Measurements from ENCODE around the gene CORO7. TPM values are rescaled to one million over a fixed set of nuclear protein-coding genes. Genes with fewer than 3 reads are reported as not detected.

Gene CORO7
- total RNA-seq, 1 donor from 2014 or later: 9.6 TPM

DNA sequence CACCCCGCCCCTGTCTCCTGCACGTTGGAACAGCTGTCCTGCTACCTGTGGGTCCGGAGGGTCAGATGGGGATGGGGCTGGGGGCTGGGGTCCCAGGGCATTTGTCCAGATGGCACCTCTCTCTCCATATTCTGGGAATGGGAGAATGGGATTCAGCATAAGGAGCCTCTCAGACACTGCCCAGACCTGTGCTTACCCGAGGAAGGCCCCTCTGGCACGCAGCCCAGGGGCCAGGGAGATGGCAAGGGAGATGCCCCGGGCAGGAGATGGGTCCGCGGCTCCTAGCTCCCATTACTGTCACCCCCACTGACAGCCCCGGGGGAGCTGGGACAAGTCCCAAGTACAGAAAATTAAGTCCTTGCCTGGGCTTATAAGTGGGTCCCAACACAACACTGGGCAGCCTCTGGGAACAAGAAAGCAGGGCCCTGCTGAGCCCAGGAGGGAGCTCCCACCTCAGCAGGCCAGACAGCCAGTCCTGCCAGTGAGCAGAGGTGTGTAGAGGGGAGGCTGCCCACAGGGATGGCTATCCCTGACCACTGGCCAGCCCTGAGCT lies 43.0 kb downstream of the CORO7 start:
- DNase-seq (ENCODE audit: low spot score) (no peak), ATAC-seq (no peak)

GRCh38 chr16:4372578-4373355 lies 43.6 kb downstream of the CORO7 start:
- ATAC-seq (peak; percentile 60), DNase-seq (ENCODE audit: low spot score) (peak; percentile 94)

GRCh38 chr16:4372001-4372577 lies 44.3 kb downstream of the CORO7 start:
- DNase-seq (ENCODE audit: low spot score): no peak
- ATAC-seq: peak; percentile 2

GRCh38 chr16:4371357-4372000 lies 44.9 kb downstream of the CORO7 start, which contains the start of gene VASN:
TSS of gene VASN (plus strand) at chr16:4371848. CDS start at chr16:4380878, 9,030 bp downstream.
- DNase-seq (ENCODE audit: low spot score) (peak; percentile 92), ATAC-seq (peak; percentile 61)

- ATAC-seq (no peak), DNase-seq (ENCODE audit: low spot score) (no peak)
Measured at GRCh38 chr16:4370570-4371356, 45.6 kb downstream of the CORO7 start.

DNA sequence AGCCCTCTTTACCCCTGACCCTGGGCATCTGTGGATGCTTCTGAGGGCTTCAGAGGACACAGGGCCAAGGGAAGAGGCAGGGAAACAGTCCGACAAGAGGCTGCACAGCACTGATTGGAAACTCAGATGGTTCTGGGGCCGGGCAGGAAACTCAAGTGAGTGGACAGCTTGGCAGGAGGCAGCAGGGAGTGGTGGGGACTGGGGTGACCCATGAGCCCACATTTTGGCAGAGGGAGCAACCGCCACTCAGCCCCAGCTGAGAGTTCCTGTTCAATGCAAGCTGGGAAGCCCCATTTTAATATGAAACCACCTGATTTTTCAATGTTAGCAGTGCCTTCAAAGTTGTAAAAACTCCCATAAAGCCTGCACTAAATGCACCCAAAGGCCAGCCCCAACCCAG lies 46.2 kb downstream of the CORO7 start:
- DNase-seq (ENCODE audit: low spot score): no peak
- ATAC-seq: no peak

- peak; percentile 12 for ATAC-seq
Measured at GRCh38 chr16:4369007-4369733, 47.2 kb downstream of the CORO7 start.

GRCh38 chr16:4367393-4367856 lies 49.0 kb downstream of the CORO7 start:
- DNase-seq (ENCODE audit: low spot score) (no peak), ATAC-seq (no peak)

More at GRCh38 chr16:4369007-4369733, 47.2 kb downstream of the CORO7 start:
- peak; percentile 79 for DNase-seq (ENCODE audit: low spot score)

GRCh38 chr16:4366016-4366415 lies 50.4 kb downstream of the CORO7 start:
- DNase-seq (ENCODE audit: low spot score) (no peak), ATAC-seq (no peak)

- no peak for DNase-seq (ENCODE audit: low spot score)
- no peak for ATAC-seq
Measured at GRCh38 chr16:4365615-4366014, 50.8 kb downstream of the CORO7 start.

DNA sequence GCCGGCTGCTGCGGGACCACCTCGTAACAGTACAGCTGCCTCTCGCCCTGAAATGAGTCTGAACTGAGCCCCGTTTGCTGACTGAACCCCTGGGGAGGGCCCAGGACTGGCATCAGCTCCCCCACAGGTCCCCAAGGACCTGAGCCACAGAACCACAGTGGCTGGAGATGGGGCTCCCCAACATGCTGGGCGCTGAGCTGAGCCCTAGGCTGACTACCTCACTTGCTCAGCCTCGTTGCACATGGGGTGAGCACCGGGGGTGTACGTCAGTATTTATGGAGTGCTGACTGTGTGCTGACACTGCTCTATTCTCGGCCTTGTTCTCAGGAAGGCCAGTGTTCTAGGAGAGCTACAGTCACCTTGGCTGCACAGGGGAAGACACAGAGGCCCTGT lies 51.4 kb downstream of the CORO7 start:
- no peak for ATAC-seq

DNA sequence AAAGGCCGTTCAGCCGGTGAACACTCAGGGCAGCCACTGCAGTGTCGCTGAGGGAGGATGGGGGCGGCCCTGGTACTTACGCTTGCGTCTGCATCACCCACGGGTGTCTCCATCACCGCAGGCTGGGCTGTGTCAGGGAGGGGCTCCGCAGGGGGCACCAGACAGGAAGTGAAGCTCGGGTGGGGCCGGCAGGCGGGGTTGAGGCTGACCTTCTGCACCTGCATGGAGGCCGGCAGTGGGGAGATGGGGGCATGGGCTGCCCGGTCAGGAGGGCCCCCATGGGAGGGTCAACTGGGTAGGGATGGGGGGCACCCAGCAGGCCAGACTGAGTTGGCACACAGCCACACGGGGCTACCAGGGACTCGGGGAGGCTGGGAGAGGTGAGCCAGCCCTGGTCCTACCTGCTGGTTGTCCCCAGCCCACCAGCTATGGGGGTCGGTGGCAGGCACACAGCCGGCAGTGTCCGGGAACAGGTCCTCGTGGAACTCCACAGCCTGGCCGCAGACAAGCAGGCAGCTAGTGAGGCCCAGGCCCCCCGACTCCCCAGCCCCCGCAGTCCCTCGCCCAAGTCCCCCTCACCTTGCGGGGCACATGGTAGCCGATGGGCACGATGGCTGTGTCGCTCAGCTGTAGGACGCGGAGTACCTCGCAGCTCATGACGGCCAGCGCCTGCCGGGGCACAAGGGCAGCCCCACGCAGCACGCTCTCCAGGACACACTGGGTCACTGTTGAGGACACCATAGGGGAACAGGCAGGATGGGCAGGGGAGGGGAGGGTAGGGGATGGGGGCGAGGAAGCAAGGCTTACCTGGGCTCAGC lies 52.0 kb downstream of the CORO7 start:
- no peak for DNase-seq (ENCODE audit: low spot score)
- ATAC-seq: no peak

More for the DNA sequence above, 51.4 kb downstream of the CORO7 start:
- no peak for DNase-seq (ENCODE audit: low spot score)

DNA sequence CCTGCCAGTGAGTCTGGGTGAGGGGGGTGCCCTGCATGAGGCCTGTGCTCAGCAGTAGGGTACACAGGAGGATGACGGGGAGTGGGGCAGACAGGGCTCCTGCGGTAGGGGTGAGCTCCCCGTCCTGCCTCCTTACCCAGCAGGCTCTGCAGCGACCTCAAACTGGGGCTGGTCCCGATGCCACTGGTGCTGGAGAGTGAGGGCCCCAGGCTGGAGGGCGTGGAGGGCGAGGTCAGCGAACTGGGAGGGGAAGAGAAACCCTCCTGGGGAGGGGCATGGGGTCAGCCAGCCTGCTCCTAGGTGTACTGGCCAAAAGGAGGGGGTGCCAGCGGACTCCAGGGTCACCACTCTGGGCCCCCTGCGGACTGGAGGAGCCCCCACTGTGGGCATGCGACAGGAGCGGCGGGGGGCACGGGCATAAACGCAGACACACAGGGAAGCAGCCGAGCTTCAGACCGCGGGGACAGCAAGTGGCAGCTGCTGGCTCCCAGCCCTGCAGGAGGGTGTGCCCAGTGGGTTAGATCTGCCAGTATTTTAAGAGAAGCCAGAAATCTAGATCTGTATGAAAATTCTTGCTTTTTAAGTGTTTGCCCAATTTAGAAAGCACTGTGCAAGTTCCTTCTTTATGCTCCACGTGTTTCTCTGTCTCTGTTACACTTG lies 53.8 kb downstream of the CORO7 start:
- DNase-seq (ENCODE audit: low spot score) (no peak), ATAC-seq (no peak)

DNA sequence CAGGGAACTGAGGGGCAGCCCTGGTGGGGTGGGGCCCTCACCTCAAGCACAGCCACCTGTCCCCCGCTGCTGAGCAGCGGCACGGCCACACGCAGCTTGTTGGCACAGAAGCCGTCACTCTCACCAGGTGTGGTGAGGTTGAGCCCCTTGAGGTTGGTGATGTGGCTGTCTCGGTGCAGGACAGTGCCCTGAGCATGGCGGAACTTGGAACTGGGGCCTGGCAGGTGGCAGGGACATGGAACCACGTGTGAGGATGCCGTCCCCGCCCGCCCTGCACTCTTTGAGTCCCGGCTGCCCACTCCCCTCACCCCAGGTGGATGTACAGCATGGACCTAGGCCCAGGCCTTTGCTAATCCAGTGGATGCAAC lies 54.5 kb downstream of the CORO7 start:
- no peak for ATAC-seq
- no peak for DNase-seq (ENCODE audit: low spot score)

GRCh38 chr16:4361033-4361943 lies 55.1 kb downstream of the CORO7 start:
- ATAC-seq (no peak), DNase-seq (ENCODE audit: low spot score) (no peak)

GRCh38 chr16:4360538-4361021 lies 55.8 kb downstream of the CORO7 start:
- ATAC-seq (peak; percentile 25), DNase-seq (ENCODE audit: low spot score) (no peak)

- ATAC-seq (no peak), DNase-seq (ENCODE audit: low spot score) (no peak)
Measured at GRCh38 chr16:4359914-4360313, 56.5 kb downstream of the CORO7 start.
